Kidney tubule cell (primary cell): Measurements from ENCODE around the gene DBR1.
"Not testable (repeated sequence)": the region's sequence is repeated elsewhere in the genome, so short reads cannot be mapped to it uniquely, and the experiment has no call there.

ENCODE experiments used
- DNase-seq: peaks from one replicate; pipeline ENCODE4 v3.0.0-alpha.2; 2018; ENCODE audit warnings: low spot score

DBR1 gene

DNA sequence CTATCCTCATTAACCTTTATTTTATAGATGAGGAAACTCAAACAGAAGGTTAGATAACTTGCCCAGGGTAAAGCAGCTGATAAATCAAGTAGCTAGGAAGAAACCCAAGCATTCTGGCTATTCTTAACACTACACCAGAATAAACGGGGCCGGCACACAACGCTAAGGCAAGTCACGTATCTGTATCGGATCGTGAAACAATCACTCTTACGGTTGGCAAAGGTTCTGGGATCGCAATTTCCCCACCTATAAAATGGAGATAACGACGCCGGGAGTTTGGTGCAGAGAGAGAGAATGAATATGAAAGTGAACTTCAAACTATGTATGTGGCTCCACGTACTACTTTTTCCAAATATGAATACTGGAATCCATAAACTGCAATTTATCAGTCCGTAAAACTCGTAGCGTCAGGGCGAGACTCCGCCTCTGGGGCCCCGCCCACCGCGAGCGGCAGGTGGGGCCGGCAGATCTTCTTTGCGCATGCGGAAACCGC is 12.1 kb upstream of the DBR1 start:
- DNase-seq: peak; percentile 92

DNA sequence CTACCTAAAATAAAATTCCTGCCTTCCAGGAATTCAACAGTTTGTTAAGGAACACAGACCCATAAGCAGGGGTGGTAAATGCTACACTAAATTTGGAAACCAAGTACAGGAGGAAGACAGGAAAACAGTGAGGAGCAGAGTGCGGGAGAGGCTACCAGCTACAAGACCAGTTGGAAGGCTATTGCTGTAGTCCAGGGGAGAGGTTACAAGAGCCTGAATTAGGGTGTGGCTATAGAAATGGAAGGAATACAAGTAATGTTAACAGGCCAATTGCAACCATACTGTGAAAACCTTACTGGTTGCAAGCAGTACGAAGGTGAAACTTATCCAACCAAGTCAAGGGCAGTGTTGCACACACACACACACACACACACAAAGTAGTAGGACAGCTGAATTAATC is 11.5 kb upstream of the DBR1 start:
- DNase-seq: peak; percentile 3

DNA sequence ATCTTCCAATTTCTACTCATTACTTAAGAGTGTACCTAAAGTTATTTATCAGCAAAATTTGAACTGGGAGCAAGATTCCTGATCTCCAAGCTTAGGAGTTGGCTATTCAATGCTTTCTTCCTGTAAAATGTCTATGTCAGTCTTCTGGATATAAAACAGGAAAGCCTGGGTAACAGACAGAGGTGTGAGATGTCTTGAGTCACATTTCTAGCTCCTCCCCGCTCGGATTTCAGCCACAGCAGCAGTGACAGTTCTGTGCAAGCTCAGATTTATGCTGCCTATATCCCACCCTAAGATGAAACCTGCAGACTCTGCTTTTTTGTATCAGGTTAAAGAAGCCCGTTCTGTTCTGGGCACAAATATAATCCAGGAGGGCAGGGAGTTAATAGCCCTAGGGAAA is 10.3 kb upstream of the DBR1 start:
- peak; percentile 50 for DNase-seq

DNA sequence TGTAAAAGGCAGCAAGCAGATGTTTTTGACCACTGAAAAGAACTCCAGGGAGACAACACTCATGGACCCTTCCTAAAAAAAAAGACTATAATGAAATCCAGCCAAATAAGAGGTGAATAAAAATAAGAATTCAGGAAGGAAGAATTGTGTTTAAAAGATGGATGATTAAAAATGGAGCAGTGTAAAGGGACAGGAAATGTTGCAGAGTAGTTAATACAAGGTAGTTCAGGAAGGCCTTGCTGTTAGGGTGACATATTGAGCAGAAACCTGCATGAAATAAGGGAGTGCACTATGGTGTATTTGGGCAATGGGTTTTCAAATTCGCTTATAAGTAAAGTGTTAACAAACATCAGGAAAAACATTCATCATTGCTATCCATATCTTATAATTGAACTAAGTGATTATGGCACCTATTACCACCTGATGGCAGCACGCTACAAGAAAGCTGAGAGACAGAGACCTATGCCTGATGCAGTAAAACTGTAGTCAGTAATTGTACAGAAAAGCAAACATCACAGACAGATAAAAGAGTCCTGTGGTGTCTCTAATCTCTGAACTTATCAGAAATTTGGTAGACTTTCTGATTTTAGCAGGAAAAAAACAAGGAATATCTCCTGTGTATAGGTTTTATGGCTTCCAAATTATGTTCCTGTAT is 5.8 kb upstream of the DBR1 start:
- peak; percentile 54 for DNase-seq

DNA sequence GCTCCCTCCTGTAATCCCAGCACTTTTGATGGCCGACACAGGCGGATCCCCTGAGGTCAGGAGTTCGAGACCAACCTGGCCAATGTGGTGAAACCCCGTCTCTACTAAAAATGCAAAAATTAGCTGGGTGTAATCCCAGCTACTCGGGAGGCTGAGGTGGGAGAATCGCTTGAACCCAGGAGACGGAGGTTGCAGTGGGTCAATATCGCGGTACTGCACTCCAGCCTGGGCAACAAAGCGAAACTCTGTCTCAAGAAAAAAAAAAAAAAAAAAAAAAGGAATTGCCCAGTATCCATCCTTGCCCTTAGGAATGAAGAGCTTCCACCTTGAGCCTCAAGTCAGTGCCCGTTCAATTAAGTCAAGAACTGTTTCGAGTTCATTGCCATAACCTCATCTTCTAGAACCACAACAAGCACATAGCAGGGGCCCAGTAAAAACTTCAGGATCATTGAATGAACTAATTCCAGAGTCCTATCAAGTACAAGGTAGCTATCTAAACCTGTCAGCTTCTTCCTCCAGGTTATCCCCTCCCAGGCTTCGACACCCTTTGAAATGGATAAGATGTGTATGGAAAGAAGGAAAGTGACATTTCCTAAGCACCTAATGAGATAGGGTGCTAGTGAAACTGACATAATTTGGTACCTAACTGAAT is 826 bp downstream of the DBR1 start:
- no peak for DNase-seq

DNA sequence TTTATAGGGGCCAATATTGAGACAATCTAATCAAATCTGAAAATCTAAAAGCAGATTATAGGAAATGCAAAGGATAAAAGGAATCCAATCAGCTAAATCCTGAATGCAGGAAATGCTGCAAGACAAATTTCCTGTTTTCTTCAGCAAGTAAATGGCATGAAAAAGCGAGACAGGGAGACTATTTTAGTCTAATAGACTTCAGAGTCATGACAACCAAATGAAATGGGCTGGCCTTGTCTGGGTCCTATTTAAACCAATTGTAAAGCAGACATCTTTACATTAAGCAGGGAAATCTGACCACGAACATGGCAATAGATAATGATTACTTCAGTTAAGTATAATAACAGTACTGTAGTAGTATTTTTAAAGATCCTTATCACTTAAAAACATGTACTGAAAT is 2.1 kb downstream of the DBR1 start:
- no peak for DNase-seq

DNA sequence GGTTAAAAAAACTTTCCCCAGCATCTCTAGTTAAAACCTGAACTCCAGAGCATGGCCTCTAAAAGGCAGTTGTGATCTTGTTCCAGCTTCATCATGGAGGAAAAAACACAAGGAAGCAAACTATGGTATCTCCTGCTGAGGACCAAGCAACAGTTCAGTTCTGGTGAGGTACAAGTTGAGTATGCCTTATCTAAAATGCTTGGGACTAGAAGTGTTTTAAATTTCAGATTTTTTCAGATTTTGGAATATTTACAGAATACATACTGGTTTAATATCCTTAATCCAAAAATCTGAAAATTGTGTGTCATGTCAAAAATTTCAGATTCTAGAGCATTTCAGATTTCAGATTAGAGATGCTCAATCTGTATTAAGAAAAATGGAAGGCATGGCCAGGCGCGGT is 9.7 kb downstream of the DBR1 start:
- DNase-seq: no peak

DNA sequence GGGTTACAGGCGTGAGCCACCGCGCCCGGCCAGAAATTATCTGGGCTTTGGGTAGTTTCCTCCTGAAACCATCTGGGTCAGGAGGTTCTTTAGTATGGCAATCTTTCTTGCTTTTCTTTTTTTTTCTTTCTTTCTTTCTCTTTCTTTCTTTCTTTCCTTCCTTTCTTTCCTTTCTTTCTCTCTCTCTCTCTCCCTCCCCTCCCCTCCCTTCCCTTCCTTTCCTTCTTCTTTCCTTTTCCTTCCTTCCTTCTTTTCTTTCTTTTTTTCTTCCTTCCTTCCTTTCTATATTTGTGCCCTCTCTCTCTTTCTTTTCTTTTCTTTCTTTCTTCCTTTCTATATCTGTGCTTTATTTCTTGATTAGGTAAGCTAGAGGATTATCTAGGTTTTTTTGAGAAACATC is 17.0 kb downstream of the DBR1 start:
- DNase-seq: no peak

DNA sequence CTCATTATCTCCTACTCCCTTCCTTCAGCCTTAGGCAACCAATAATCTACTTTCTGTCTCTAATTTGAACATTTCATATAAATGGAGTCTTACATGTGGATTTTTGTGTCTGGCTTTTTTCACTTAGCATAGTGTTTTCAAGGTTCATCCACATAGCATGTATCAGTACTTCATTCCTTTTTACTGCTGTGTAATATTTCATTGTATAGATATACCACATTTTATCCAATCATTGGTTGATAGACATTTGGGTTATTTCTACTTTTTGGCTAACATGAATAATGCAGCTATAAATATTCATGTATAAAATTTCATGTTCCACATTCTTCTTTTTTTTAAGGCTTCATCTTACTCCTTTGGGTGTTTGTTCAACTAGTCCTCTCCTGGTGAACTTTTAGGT is 20.2 kb downstream of the DBR1 start:
- no peak for DNase-seq

DNA sequence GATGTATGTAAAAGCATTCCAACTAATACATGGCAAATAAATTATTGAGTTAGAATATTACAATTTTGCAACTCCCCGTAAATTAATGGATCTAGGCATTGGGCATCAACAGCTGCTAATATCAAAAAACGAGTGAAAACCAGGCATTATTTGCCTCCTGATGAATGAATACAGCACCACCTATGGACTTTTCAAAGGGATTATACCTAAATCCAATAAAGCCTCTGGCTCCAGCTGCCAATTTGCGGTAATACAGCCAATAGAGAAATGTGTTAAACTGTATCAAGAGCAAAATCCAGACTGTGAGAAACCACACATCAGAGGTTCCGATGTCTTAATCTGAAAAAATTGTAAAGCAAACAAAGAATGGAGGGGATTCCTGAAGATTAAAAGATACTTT is 26.2 kb downstream of the DBR1 start:
- no peak for DNase-seq

DNA sequence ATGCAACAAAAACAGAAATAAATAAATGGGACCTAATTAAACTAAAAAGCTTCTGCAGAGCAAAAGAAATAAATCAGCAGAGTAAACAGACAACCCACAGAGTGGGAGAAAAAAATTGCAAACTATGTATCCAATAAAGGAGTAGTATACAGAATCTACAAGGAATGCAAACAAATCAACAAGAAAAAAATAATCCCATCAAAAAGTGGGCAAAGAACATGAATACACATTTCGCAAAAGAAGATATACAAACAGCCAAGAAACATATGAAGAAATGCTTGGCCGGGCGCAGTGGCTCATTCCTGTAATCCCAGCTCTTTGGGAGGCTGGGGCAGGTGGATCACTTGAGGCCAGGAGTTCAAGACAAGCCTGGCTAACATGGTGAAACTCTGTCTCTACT is 32.5 kb downstream of the DBR1 start:
- DNase-seq: not testable (repeated sequence)

DNA sequence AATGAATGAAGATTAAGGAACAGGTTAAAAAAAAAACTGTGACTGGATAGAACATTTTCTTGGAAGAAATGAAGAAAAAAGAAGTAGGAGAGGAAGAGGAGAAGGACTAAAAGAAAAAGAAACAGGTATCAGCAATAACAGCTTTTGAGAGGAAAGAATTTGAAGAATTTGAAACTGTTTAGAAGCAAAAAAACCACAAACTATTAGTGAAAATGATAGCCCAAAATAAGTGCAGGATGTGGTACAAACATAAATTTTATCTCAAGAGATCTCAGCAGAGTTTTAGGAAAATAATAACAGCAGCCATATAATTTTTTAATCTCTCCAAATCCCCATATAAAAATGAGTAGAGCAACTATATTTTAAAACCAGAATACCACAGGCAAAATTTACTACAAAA is 33.8 kb downstream of the DBR1 start:
- no peak for DNase-seq

DNA sequence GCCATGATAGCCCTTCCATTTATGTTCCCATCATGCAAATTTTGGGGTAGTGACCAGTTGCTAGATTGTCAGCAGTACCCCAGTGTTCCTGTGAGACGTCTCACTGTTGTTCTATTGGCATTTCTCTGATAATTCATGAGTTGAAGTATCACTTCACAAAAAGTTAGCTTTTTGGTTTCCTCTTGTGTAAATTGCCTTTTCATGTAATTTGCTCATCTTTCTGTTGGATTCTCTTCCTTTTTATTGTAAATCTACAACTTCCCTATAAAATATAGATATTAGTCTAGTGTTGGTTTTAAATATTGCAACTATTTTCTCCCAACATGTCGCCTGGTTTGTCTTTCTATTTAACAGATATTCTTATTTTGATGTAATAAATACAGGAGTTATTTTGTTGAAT is 35.0 kb downstream of the DBR1 start:
- no peak for DNase-seq

DNA sequence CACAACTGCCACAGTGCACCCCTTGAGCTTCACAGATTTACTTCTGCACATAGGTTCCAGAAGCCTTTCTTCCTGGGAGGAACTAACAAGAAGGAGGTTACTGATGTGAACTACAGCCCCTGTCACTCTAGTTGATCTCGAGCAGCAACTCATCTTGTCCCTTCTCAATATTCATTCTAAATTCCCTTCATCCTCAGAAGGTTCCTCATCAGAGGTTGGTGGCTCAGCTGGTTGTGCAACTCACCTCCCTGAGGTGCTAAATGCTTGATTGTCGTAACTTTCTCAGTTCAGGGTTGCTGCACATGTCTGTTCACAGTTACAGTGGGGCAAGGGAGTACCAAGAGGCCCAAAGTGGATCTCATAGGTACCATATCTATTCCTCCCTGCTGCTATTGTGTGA is 36.9 kb downstream of the DBR1 start:
- no peak for DNase-seq

DNA sequence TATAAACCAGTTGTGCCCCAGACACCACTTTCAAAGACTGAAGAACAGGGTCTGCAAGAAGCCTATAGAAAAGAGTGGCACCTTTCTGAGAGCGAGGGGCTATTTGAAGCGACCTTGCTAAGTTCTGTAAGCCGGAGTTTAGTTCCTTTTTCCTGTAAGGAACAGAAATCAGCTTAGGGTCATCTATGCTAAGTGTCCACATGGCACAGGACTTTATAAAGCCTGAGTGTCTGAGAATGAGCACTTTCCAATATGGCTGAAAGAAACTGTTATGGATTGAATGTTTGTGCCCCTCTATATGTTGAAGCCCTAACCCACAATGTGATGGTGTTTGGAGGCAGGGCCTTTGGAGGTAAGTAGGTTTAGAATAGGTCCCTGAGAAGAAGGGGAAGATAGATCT is 38.5 kb downstream of the DBR1 start:
- DNase-seq: no peak

DNA sequence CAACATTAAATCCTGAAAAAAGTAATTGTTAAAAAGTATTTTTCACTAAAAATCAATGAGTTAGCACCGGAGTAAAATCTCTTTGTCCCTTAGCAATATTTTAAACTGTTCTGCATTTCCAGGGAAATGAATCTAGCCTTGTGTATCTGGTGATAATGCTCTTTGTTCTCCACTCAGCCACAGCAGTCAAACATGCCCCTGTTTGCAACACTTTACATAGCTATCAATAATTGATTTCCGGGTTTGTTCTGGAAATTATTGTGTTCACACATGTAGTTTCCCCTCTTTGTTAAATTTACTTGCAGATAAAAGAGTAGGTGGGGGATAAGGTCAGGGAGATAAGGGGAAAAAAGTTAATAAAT is 38.9 kb downstream of the DBR1 start:
- no peak for DNase-seq

DNA sequence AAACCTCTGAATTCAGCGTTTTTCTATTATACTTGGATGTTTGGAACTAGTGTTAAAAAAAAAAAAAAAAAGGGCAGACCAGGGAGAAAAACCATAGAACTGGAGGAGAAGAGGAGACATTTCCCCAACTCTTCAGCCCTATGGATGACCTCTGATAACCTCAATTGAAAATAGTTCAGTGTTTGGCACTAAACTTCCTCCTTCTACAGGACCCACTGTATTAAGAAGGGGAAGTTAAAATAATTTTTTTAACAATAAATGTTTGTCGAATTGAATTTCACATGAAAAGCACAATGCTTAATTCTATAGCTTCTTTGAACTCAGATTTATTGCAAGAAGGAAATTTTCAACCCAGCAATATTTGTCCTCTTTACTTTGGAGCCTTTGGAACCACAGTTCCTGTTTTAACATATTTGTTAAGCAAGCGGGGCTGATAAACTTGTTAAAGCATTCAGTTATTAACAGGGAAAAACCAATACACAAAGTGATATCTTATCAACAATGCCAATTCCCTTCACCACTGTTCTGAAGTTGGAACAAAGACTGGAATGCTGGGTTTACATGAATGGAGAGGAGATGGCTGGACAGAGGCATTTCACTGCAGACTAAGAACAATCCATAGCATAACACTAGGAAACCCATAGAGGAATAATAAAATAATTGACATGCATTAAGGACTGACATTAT is 39.4 kb downstream of the DBR1 start:
- no peak for DNase-seq

DNA sequence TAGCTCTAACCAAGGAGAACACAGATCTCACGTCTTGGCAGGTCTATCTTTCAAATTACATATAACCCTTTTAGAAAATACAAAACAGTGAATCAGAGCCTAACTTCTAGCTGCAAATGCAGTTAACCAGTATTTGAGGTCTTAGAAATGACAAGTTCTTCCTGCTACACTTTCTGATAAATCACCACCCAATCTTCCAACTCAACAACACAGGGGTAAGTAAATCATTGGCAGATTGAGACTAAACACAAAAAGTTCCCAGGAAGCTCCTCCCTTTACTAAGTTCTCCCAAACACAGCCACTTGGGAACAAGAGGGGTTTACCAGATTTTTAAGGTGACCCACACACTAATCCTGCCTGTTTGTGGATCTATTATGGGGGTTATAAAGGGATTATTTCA is 42.5 kb downstream of the DBR1 start, which contains the start of gene A4GNT:
Gene A4GNT (minus strand): TSS at position 152 of the 400 bp plus-strand sequence. CDS start 1,134 bp downstream, outside the sequence.
- peak; percentile 54 for DNase-seq

DNA sequence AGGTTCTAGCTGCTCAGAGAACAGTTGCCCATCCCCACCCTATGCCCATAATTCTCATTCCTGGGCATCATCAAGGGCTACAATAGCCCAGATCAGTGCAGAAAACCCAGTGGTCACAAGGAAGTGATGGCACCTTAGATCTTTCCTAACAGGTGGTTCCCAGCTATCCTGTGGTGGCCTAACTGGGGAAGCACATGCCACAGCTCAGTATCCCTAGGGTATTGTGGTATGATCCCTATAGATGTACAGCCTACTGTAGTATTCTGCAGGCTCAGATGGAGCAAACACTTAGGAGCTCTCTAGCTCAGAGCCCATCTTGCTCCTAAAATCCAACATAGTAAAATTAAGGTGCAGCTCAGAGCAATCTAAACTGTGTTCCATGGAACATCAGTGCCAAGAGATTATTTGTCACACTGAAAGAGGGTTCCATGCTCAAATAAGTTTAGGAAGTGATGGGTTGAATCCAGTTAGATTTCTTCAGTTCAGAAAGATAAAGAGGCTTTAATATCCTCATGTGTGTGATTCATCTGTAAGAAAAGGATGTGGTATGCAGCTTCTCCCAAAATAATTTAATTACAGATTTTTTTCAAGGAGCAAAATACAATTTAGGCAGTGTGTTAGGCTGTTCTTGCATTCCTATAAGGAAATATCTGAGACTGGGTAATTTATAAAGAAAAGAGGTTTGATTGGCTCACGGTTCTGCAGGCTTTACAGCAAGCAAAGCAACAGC is 46.9 kb downstream of the DBR1 start:
- no peak for DNase-seq

DNA sequence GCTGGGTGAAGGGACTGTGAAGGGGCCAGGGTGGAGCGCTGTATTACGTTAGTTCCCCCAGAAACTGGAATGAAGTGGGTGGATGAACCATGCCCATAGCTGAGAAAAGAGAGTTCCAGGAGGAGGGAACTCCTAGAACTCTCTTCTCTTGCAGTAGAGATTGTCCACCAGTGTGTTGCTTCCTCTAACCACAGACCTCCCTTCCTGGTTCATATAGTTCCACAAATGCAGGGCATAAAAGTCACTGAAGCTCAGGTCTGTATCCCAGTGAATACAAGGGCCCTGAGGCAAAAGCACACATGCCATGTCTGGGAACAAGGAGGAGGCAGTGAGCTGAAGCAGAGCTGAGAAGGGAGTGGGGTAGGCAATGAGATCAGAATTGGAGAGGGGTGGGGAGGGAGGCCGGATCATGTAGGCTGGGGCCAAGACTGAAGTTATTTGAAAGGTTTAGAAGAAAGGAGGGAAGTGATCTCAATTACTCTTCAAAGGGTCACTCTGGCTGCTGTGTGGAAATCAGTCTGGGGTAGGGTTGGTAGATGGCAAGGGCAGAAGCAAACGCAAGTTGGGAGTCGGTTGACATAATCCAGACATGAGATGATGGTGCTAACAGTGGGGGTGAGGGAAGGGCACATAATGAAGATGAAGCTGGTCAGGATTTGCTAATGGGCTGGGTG is 49.0 kb downstream of the DBR1 start:
- DNase-seq: peak; percentile 28

DNA sequence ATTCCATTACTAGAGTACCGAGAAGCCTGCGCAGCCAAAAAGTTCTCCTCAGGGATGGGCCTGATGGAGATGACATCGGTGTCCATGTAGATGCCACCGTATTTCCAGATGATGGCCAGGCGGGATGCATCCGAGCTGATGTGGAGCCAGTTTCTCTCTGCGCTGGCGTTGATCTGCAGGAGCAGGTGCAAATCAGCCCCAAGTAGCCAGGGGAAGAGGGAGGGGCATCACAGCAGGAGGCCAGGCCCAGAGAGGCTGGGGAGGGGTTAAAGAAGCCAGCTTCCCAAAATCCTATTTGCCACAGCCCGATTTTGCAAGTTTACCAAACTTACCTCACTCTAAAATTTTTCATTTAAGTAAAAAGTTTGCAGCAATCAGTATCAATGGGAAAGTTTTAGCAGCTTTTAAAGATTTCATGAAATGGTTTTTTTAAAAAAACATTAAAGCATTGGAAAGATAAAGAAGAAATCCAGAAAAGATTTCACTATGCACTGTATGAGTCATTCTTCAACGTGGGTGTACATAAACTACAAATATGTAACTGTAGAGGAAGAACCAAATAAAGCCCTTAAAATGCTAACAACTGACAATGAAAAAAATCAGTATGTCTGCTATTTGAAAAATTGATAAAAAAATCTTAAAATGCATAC is 49.9 kb downstream of the DBR1 start:
- no peak for DNase-seq

DNA sequence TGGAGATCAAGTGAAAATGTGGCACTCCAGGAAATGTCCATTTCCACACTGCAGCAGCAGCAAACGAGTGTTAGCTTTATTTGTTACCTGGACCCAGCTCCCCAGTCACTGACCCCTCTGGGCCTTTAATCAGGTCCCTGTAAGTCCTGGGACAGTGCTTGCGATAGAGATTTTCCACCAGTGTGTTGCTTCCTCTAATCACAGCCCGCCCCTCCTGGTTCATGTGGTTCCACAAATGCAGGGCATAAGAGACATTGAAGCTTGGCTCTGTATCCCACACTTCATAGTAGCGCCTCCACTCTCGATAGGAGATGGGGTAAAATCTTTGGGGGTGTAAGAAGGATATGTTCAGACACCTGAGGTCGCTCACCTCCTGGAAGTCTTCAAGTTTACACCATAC is 50.5 kb downstream of the DBR1 start:
- no peak for DNase-seq
